K562 (cell line): Measurements from ENCODE around the gene ZNF584. TPM values are rescaled to one million over a fixed set of nuclear protein-coding genes. Genes with fewer than 3 reads are reported as not detected.
A peak's percentile ranks its signal among the peaks of the same experiment; 100 is the strongest.

Experiments
- ATAC-seq: fragments of 200-7000 bp; cut with Tn5 transposase; 3 replicates; pipeline ENCODE4 v1.9.1; 2020; ENCODE audit warnings: moderate library complexity
- Bru-seq: library from RNA; stranded (reverse); fragments of 400-500 nt; gene quantifications from one replicate; lab custom pipeline; 2021; lab: Mats Ljungman, UMichigan
- BruChase-seq, 2 experiments: library from RNA; stranded (reverse); fragments of 400-500 nt; gene quantifications; one replicate each; lab custom pipeline; 2021; lab: Mats Ljungman, UMichigan
- BruUV-seq: library from RNA; stranded (reverse); fragments of 400-500 nt; replicated peaks from 2 replicates; lab custom pipeline; 2021; lab: Mats Ljungman, UMichigan
- CTCF ChIA-PET: fragments of 300-600 bp; formaldehyde crosslinking; extraction: SDS; loops from one replicate; lab custom pipeline; 2021; ENCODE audit warnings: low intra/inter-chr PET ratio; lab: Yijun Ruan, JAX
- POLR2A ChIA-PET: fragments of 300-600, 350-650 bp; sonication (Branson Sonifier 250); formaldehyde crosslinking; extraction: SDS; loops from one replicate; lab custom pipeline; 2021; ENCODE audit warnings: antibody characterized with exemption, inconsistent platforms; lab: Yijun Ruan, JAX
- DNase-seq, 4 experiments: peaks; one replicate each; pipeline versions ENCODE4 v3.0.0 to v3.0.0-alpha.2; 2011 to 2018; ENCODE audit warnings: low spot score in 3 of 4, mixed read lengths in 3 of 4; ENCODE audit errors: extremely low read depth in 1 of 4
- FAIRE-seq: peaks from 2 replicates; lab custom pipeline; 2011; peaks lifted over from hg19 to GRCh38; lab: Jason Lieb, UNC
- H2AFZ ChIP-seq: 2 replicates; pipeline ENCODE4 v1.6.0; 2011; ENCODE audit warnings: low read depth, low read length, control low read depth, inconsistent platforms
- H3K27ac ChIP-seq: fragments of 200-600 bp; 3 replicates; pipeline ENCODE4 v1.8.0; 2011; ENCODE audit warnings: low read depth, mild to moderate bottlenecking, control low read depth, inconsistent platforms, low read length, moderate library complexity, mixed read lengths; ENCODE audit errors: extremely low read depth
- H3K27me3 ChIP-seq, 2 experiments: fragments of 300-600 bp in 1 of 2; 2 replicates in 1 of 2; 3 replicates in 1 of 2; pipeline versions ENCODE4 v1.6.0 to v1.8.0; 2011; ENCODE audit warnings: inconsistent platforms in 2 of 2, low read length in 2 of 2, mild to moderate bottlenecking in 1 of 2, mixed read lengths in 1 of 2, moderate library complexity in 1 of 2; ENCODE audit not compliant: control insufficient read depth in 2 of 2, insufficient read depth in 2 of 2
- H3K36me3 ChIP-seq: fragments of 300-600 bp; 3 replicates; pipeline ENCODE4 v1.8.0; 2011; ENCODE audit warnings: mild to moderate bottlenecking, low read length, inconsistent platforms; ENCODE audit not compliant: control insufficient read depth, insufficient read depth
- H3K4me1 ChIP-seq, 2 experiments: fragments of 200-600 bp in 1 of 2; replicated peaks in 1 of 2; 2 replicates in 1 of 2; 3 replicates in 1 of 2; pipeline versions ENCODE4 v1.5.1 to v1.8.0; 2011; ENCODE audit warnings: inconsistent platforms in 2 of 2, low read length in 2 of 2, mild to moderate bottlenecking in 1 of 2, mixed read lengths in 1 of 2, moderate library complexity in 1 of 2; ENCODE audit not compliant: control insufficient read depth in 2 of 2, insufficient read depth in 2 of 2
- H3K4me2 ChIP-seq: 2 replicates; pipeline ENCODE4 v1.6.1; 2011; ENCODE audit warnings: low read length, control low read depth, inconsistent platforms, mixed read lengths; ENCODE audit not compliant: insufficient read depth
- H3K4me3 ChIP-seq: fragments of 200-600 bp; sonication (generic), shearing (Covaris generic); 2 replicates; pipeline ENCODE4 v1.5.1; 2016; ENCODE audit warnings: control low read depth, inconsistent platforms
- H3K79me2 ChIP-seq: fragments of 200-600 bp; 3 replicates; pipeline ENCODE4 v1.8.0; 2011; ENCODE audit warnings: low read length, inconsistent platforms; ENCODE audit not compliant: control insufficient read depth, insufficient read depth
- H3K9ac ChIP-seq, 2 experiments: 2 replicates each; pipeline versions ENCODE4 v1.6.0 to v1.6.1; 2011; ENCODE audit warnings: low read depth in 2 of 2, low read length in 2 of 2, control low read depth in 1 of 2, inconsistent platforms in 1 of 2, mild to moderate bottlenecking in 1 of 2, mixed read lengths in 1 of 2; ENCODE audit not compliant: insufficient read depth in 1 of 2
- H3K9me1 ChIP-seq: one replicate; pipeline ENCODE4 v1.6.0; 2011; ENCODE audit warnings: inconsistent platforms, mild to moderate bottlenecking, low read length, moderate library complexity; ENCODE audit not compliant: control insufficient read depth, insufficient read depth
- H3K9me3 ChIP-seq: replicated peaks from 2 replicates; pipeline ENCODE4 v1.5.1; 2011; ENCODE audit warnings: low read depth, low read length, inconsistent platforms; ENCODE audit not compliant: control insufficient read depth, insufficient read depth
- H4K20me1 ChIP-seq: replicated peaks from 2 replicates; pipeline ENCODE4 v1.6.1; 2011; ENCODE audit warnings: low read length, inconsistent platforms, mixed read lengths; ENCODE audit not compliant: control insufficient read depth, insufficient read depth
- CBFB ChIP-seq: sonication (generic); formaldehyde crosslinking; IDR thresholded peaks from 2 replicates; pipeline ENCODE4 v1.4.0; 2020; ENCODE audit warnings: mild to moderate bottlenecking, missing genetic modification reagents
- CXXC5 ChIP-seq: fragments of 250-450 bp; sonication (Bioruptor Pico); IDR thresholded peaks from 2 replicates; pipeline ENCODE4 v1.8.0; 2022; ENCODE audit warnings: inconsistent platforms, mild to moderate bottlenecking, moderate library complexity
- ESRRA ChIP-seq: fragments of 450-650 bp; IDR thresholded peaks from 2 replicates; pipeline ENCODE4 v1.6.1; 2014; ENCODE audit warnings: low read depth, mild to moderate bottlenecking, moderate library complexity, borderline replicate concordance
- MLLT1 ChIP-seq, 2 experiments: fragments of 450-650 bp; IDR thresholded peaks; 2 replicates each; pipeline ENCODE4 v1.6.1; 2016
- NFE2 ChIP-seq: IDR thresholded peaks from 2 replicates; pipeline ENCODE4 v1.6.1; 2014; ENCODE audit warnings: antibody characterized with exemption, low read depth
- SREBF2 ChIP-seq: sonication (generic); formaldehyde crosslinking; IDR thresholded peaks from 2 replicates; pipeline ENCODE4 v1.4.0; 2020; ENCODE audit warnings: mild to moderate bottlenecking, missing genetic modification reagents
- TAF15 ChIP-seq: fragments of 200-400 bp; formaldehyde crosslinking; IDR thresholded peaks from 2 replicates; pipeline ENCODE4 v1.6.1; 2017; ENCODE audit warnings: mild to moderate bottlenecking, low read depth, low read length, moderate library complexity
- TRIM24 ChIP-seq, 2 experiments: fragments of 450-650 bp; IDR thresholded peaks; 2 replicates each; pipeline ENCODE4 v1.6.1; 2016
- TSHZ1 ChIP-seq: fragments of 250-450 bp; sonication (Bioruptor Pico); IDR thresholded peaks from 2 replicates; pipeline ENCODE4 v1.4.0; 2020; ENCODE audit warnings: mild to moderate bottlenecking, moderate library complexity
- ZNF57 ChIP-seq: fragments of 450-650 bp; formaldehyde crosslinking; IDR thresholded peaks from 2 replicates; pipeline ENCODE4 v1.4.0; 2020; ENCODE audit warnings: mild to moderate bottlenecking, moderate library complexity
- WGBS: fragments of 100-300 bp; shearing (Covaris generic); methylation state at CpG from one replicate; pipeline ENCODE4 v1.1.6; 2016; ENCODE audit warnings: low coverage, mixed read lengths; ENCODE audit not compliant: insufficient coverage; ENCODE audit errors: missing lambda C conversion rate; 5-methylcytosine and 5-hydroxymethylcytosine counted together
- in situ Hi-C: fragments of 300-500 bp; cut with MboI; formaldehyde crosslinking; loops from 4 replicates; pipeline ENCODE4 v1.15.0; 2018; ENCODE audit warnings: inconsistent platforms, mixed read lengths
- intact Hi-C: fragments of 100-400 bp; cut with micrococcal nuclease; formaldehyde crosslinking; loops from 2 replicates; pipeline ENCODE4 v1.14.2; 2022
- long read RNA-seq, 3 experiments: library from polyadenylated mRNA in 2 of 3; library from RNA in 1 of 3; unstranded in 2 of 3; stranded (forward) in 1 of 3; transcript quantifications; one replicate each; pipeline ENCODE4 v2.0.0, GENCODE V29; 2019 to 2022
- polyA minus RNA-seq, 3 experiments: library from RNA; depleted of rRNA, polyadenylated mRNA; stranded (reverse); fragments of >200 nt; gene quantifications; 2 replicates each; pipeline ENCODE4 v1.2.3, GENCODE V29; 2011
- polyA plus RNA-seq, 8 experiments: library from polyadenylated mRNA; depleted of rRNA in 4 of 8; stranded (reverse) in 5 of 8; unstranded in 3 of 8; fragments of >200 nt; fragmentation: Nextera tagmentation in 2 of 8; fragmentation: Illumina TruSeq in 1 of 8; extraction: Ambion mirVana in 2 of 8; extraction: Trizol in 1 of 8; gene quantifications; 2 replicates each; pipeline versions ENCODE4 v1.2.1 to v1.2.3, GENCODE V29; 2011 to 2014; ENCODE audit warnings: inconsistent platforms in 1 of 8, missing spikeins in 1 of 8
- total RNA-seq, 7 experiments: library from RNA; depleted of rRNA in 6 of 7; stranded (reverse); fragments of >200 nt in 6 of 7; fragmentation: Illumina TruSeq in 2 of 7; extraction: Trizol in 2 of 7; gene quantifications; 2 replicates each; pipeline versions ENCODE4 v1.2.1 to v1.2.3, GENCODE V29; 2011 to 2021; ENCODE audit warnings: low replicate concordance in 1 of 7

Gene ZNF584
- 57.9 and 99.5 TPM in 2 replicates for total RNA-seq (2011; cell fraction: chromatin; rRNA removed; ENCODE audit: low replicate concordance)
- 56.2 and 62.2 TPM in 2 replicates for total RNA-seq (2011; cell fraction: nucleolus; rRNA removed)
- 46.1 and 46.3 TPM in 2 replicates for total RNA-seq (2011; cell fraction: nucleoplasm; rRNA removed)
- total RNA-seq (2014; rRNA removed): 35.0 and 44.2 TPM in 2 replicates
- total RNA-seq (2014; rRNA removed; fragmentation: Illumina TruSeq; extraction: Trizol): 23.0 and 23.2 TPM in 2 replicates
- 22.1 and 22.9 TPM in 2 replicates for total RNA-seq (2015; rRNA removed; fragmentation: Illumina TruSeq; extraction: Trizol)
- total RNA-seq (2021): 40.9 and 43.4 TPM in 2 replicates
- polyA plus RNA-seq (2011; rRNA removed): 23.4 and 27.1 TPM in 2 replicates
- 17.0 and 29.0 TPM in 2 replicates for polyA plus RNA-seq (2011; cell fraction: cytosol; rRNA removed)
- 16.4 and 25.4 TPM in 2 replicates for polyA plus RNA-seq (2011; cell fraction: nucleus; rRNA removed)
- polyA plus RNA-seq (2012): 15.7 and 20.2 TPM in 2 replicates
- polyA plus RNA-seq (2014; fragmentation: Illumina TruSeq; extraction: Trizol): 24.6 and 25.6 TPM in 2 replicates
- 1 to 10 TPM; 5.8 to 7.1 TPM for polyA plus RNA-seq (2014; fragmentation: Nextera tagmentation; extraction: Ambion mirVana)
- 20.8 and 27.5 TPM in 2 replicates for polyA plus RNA-seq (2014; rRNA removed)
- polyA minus RNA-seq (2011; rRNA and poly(A)+ RNA removed): 30.5 and 38.2 TPM in 2 replicates
- 12.7 and 26.2 TPM in 2 replicates for polyA minus RNA-seq (2011; cell fraction: cytosol; rRNA and poly(A)+ RNA removed)
- polyA minus RNA-seq (2011; cell fraction: nucleus; rRNA and poly(A)+ RNA removed): 18.0 and 21.0 TPM in 2 replicates
- percentile 77 among the genes with signal in this experiment for Bru-seq, nascent RNA
- BruChase-seq, experiment 1, labeled RNA remaining after a 2-hour chase: percentile 83 among the genes with signal in this experiment
- percentile 82 among the genes with signal in this experiment for BruChase-seq, experiment 2, labeled RNA remaining after a 6-hour chase
- long read RNA-seq, experiment 1, transcript ZNF584-201 (4 exons, 2,332 nt): minor isoform, 6 of 110 reads
- long read RNA-seq, experiment 1, transcript ZNF584-208 (1 exons, 2,709 nt): major isoform, 12 of 110 reads
- long read RNA-seq, experiment 1, transcript ZNF584-203 (4 exons, 2,187 nt): minor isoform, 10 of 110 reads
- long read RNA-seq, experiment 1, partial matches to known transcripts: 8 of 110 reads
- long read RNA-seq, experiment 1, other reads (novel, unspliced or antisense): 71 of 110 reads
- long read RNA-seq, experiment 2, transcript ZNF584-208 (1 exons, 2,709 nt): major isoform, 7 of 34 reads
- long read RNA-seq, experiment 2, partial matches to known transcripts: 1 of 34 reads
- long read RNA-seq, experiment 2, other reads (novel, unspliced or antisense): 22 of 34 reads
- long read RNA-seq, experiment 3, partial matches to known transcripts: 1 of 31 reads
- long read RNA-seq, experiment 3, other reads (novel, unspliced or antisense): 23 of 31 reads

GRCh38 chr19:58408152-58409009, at the start of gene ZNF584:
Gene ZNF584, plus strand, starts transcription at chr19:58408649. Its CDS starts 499 bp downstream, at chr19:58409148.
- H3K79me2 ChIP-seq: peaks cover 51% of the 10 kb centered on the region
- H3K4me1 ChIP-seq: peaks cover 18 to 39% of the 10 kb centered on the region in 2 experiments
- ChIA-PET CTCF (no interaction called here), POLR2A (interaction anchor here (0.6 to 2.0 kb wide), 14 partner anchors 8 to 225 kb away, joined by 3 to 7 read pairs (median 4); partner anchors contain the start of gene ZNF274)
- peak within 1 kb of the TSS; percentile 94 to 97 for H3K9ac ChIP-seq
- no peaks in the 10 kb centered on the region for H3K27me3 ChIP-seq
- in situ Hi-C loops: no loop called here
- FAIRE-seq (peak; percentile 84), ATAC-seq (peak; percentile 94), DNase-seq (peak; percentile 92 to 98 (median 95))
- H3K4me2 ChIP-seq: peak within 1 kb of the TSS; percentile 94
- under 1% methylated on average over 69 of the region's 100 CpGs for WGBS
- peak within 1 kb of the TSS; percentile 97 for H3K27ac ChIP-seq
- intact Hi-C loops: loop anchor here (5.0 to 10.0 kb wide), 4 partner anchors 59 to 184 kb away; partner anchors contain the start of genes ZNF324, ZNF544, ZNF8 and ZSCAN22
- H2AFZ ChIP-seq: peak within 1 kb of the TSS; percentile 92
- no peaks in the 10 kb centered on the region for H3K9me1 ChIP-seq
- no TSS peak for BruUV-seq
- no peaks in the 10 kb centered on the region for H4K20me1 ChIP-seq
- H3K9me3 ChIP-seq: no peaks in the 10 kb centered on the region
- H3K36me3 ChIP-seq: peaks cover 22% of the 10 kb centered on the region; the same call in 2 of the 3 replicates
- H3K4me3 ChIP-seq: peak within 1 kb of the TSS; percentile 87
- TF ChIP-seq NFE2 (0 out of 2 replicates have a peak, but pooled peaks have one; percentile 3), CBFB (CRISPR knock-in tag) (0 out of 2 replicates have a peak, but pooled peaks have one; percentile 68), SREBF2 (CRISPR knock-in tag) (no peak), ESRRA (peak; percentile 81; the same call in 1 of the 2 replicates), TAF15 (no peak), TRIM24 (IDR thresholded peaks at IDR 0.05) (no peak), ZNF57 (CRISPR knock-in tag) (no peak), MLLT1 (IDR thresholded peaks at IDR 0.05) (0 out of 4 replicates have a peak, but pooled peaks of 1 of the 2 experiments have one; percentile 27), TSHZ1 (no peak), CXXC5 (CRISPR knock-in tag) (peak; percentile 97)
